Upper lobe of left lung (tissue), 4 donors: Measurements from ENCODE around the gene PJA1.

Experiments used
- POLR2A ChIP-seq, 4 donors: fragments of 450-650 bp; IDR thresholded peaks; one replicate each; pipeline ENCODE4 v1.5.1; 2016 to 2017; ENCODE audit warnings: antibody characterized with exemption in 4 of 4, mild to moderate bottlenecking in 2 of 4
- TF ChIP-seq, protein P1 (sequence below), 6 experiments: fragments of 450-650 bp in 4 of 6; fragments of 200-600 bp in 2 of 6; sonication (generic) in 2 of 6; IDR thresholded peaks; one replicate each; pipeline ENCODE4 v1.5.1; 2016 to 2019; ENCODE audit warnings: antibody characterized with exemption in 6 of 6

DNA sequence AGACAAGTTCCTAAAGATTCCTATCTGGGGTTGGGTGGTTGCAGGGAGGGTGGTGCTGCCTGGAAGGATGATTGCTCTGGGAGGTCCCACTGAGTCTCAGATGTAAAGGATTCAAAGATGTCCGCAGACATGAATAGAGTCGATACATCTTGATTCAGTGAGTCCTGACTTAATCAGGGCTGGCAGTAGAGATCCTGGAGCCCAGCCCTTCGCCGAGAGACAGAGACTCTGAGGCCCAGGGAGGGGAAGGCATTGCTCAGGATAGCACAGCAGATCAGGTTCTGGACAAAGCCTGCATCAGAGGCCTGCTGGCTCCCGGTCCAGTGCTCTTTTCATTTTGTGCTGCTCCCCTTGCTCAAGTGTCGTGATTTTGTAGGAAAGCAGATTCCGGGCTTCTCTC, 21.7 kb downstream of the PJA1 start:
- TF ChIP-seq, protein P1, sequence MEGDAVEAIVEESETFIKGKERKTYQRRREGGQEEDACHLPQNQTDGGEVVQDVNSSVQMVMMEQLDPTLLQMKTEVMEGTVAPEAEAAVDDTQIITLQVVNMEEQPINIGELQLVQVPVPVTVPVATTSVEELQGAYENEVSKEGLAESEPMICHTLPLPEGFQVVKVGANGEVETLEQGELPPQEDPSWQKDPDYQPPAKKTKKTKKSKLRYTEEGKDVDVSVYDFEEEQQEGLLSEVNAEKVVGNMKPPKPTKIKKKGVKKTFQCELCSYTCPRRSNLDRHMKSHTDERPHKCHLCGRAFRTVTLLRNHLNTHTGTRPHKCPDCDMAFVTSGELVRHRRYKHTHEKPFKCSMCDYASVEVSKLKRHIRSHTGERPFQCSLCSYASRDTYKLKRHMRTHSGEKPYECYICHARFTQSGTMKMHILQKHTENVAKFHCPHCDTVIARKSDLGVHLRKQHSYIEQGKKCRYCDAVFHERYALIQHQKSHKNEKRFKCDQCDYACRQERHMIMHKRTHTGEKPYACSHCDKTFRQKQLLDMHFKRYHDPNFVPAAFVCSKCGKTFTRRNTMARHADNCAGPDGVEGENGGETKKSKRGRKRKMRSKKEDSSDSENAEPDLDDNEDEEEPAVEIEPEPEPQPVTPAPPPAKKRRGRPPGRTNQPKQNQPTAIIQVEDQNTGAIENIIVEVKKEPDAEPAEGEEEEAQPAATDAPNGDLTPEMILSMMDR (IDR thresholded peaks at IDR 0.05), result no peak
- TF ChIP-seq POLR2A (IDR thresholded peaks at IDR 0.05), result no peak
